Gastroesophageal sphincter (tissue), 3 donors: Measurements from ENCODE around the gene IMMP2L.

ENCODE experiments used
- EP300 ChIP-seq: sonication (generic); formaldehyde crosslinking; IDR thresholded peaks from one replicate; pipeline ENCODE4 v1.6.1; 2017; ENCODE audit warnings: antibody characterized with exemption, mild to moderate bottlenecking
- POLR2A ChIP-seq, 2 donors: fragments of 450-650 bp; IDR thresholded peaks; one replicate each; pipeline ENCODE4 v1.6.1; 2017; ENCODE audit warnings: antibody characterized with exemption in 2 of 2, mild to moderate bottlenecking in 2 of 2, moderate library complexity in 1 of 2
- TF ChIP-seq, protein P1 (sequence below), 4 experiments: fragments of 200-600 bp in 2 of 4; fragments of 450-650 bp in 2 of 4; sonication (generic) in 1 of 4; IDR thresholded peaks; one replicate each; pipeline ENCODE4 v1.5.1; 2017 to 2019; ENCODE audit warnings: antibody characterized with exemption in 4 of 4, mild to moderate bottlenecking in 2 of 4, moderate library complexity in 2 of 4

DNA sequence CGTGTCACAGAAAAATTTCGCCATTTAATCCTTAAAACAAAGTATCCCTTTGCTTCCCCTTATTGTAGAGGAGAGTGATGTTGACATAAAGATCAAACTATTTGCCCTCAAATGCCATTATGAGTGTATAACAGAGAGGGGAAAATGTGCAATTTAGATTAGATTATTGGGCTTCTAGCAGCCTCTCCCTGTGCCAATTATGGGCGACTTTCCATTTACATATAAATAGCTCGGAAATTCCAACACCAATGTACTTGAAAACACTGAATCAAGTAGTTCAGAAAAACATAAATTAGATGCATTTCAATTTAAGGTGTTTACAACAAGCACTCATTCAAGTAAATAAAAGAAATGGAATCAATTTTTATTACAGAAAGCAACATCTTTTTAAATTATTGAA, 535.9 kb downstream of the IMMP2L start:
- TF ChIP-seq POLR2A (IDR thresholded peaks at IDR 0.05): no peak
- TF ChIP-seq, protein P1, sequence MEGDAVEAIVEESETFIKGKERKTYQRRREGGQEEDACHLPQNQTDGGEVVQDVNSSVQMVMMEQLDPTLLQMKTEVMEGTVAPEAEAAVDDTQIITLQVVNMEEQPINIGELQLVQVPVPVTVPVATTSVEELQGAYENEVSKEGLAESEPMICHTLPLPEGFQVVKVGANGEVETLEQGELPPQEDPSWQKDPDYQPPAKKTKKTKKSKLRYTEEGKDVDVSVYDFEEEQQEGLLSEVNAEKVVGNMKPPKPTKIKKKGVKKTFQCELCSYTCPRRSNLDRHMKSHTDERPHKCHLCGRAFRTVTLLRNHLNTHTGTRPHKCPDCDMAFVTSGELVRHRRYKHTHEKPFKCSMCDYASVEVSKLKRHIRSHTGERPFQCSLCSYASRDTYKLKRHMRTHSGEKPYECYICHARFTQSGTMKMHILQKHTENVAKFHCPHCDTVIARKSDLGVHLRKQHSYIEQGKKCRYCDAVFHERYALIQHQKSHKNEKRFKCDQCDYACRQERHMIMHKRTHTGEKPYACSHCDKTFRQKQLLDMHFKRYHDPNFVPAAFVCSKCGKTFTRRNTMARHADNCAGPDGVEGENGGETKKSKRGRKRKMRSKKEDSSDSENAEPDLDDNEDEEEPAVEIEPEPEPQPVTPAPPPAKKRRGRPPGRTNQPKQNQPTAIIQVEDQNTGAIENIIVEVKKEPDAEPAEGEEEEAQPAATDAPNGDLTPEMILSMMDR (IDR thresholded peaks at IDR 0.05): no peak
- no peak for TF ChIP-seq EP300
